Pulmonary artery endothelial cell (primary cell): ENCODE data around the gene ASNSD1. TPM values are rescaled to one million over a fixed set of nuclear protein-coding genes. Genes with fewer than 3 reads are reported as not detected.
"Not testable (repeated sequence)": the region's sequence is repeated elsewhere in the genome, so short reads cannot be mapped to it uniquely, and the experiment has no call there.

Experiments used
- DNase-seq: peaks from one replicate; pipeline ENCODE4 v3.0.0-alpha.2; 2011; ENCODE audit warnings: low read depth, low spot score
- total RNA-seq: library from RNA; depleted of rRNA; stranded (reverse); fragments of >200 nt; gene quantifications from 2 replicates; pipeline ENCODE4 v1.2.3, GENCODE V29; 2014

Gene ASNSD1
- total RNA-seq, 1 donor from 2014 or later: 70.8 TPM

- DNase-seq: no peak
These were observed 24.4 kb downstream of the ASNSD1 start for GRCh38 chr2:189685540-189686229.

GRCh38 chr2:189687796-189688195, 26.5 kb downstream of the ASNSD1 start:
- DNase-seq: not testable (repeated sequence)

- DNase-seq: no peak
These were observed 35.0 kb downstream of the ASNSD1 start for GRCh38 chr2:189696223-189696622.

DNA sequence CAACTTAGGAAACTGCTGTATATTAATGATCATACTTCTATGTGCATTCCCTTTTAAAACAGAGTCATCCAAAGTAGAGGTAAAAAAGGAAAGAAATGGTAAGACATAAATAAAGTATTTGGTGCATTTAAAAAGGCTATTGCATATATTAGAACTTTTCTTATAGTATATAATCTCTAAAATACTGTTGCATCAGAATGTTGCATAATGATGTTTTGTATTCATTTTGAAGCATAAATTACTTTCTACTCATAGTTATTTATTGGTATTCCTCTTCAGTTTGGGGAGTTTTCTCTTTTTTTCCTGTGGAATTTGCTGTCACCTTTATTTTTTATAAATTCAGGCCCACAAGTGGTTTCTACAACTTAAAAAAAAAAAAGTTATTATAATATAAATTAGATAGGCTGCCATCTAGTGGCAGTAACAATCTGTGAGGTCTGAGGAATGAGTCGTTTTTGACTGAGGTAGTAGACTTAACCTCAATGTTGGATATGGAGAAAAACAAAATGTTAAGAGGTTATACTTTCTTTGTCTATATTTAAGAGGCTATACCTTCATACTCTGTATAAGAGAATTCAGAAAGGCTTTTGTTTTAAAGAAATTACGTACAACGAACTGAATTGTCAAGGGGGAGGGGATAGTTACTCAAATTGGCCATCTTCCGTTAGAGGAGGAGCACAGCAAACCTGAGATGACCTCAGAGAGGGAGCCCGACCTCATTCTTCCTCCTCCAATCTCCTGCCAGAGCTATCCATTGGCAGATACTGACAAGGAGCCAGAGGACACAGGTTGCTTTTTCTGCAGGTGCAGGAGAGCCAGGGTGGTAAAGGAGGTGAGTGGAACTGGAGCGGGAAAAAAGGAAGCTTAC, 37.0 kb downstream of the ASNSD1 start:
- no peak for DNase-seq

GRCh38 chr2:189700681-189701080, 39.4 kb downstream of the ASNSD1 start:
- DNase-seq: no peak

DNA sequence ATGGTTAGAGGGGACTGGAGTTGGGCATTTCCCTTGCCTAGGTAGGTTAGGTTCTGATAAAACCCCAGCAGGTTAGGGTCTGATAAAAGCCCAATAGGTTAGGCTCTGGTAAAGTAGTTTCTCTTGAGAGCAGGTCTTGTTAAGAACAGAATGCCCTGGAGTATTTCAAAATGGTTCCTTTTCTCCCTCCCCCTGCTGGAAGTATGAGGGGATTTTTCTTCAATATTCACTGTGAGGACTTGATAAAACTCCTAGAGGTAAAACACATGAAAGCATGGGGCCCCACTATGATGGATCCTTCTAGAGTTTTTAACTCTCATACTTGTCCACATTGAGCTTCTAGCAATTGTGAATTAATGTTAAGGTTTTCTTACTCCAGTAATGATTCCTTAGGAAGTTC, 40.8 kb downstream of the ASNSD1 start:
- DNase-seq: no peak

- DNase-seq: no peak
These were observed 48.4 kb downstream of the ASNSD1 start for GRCh38 chr2:189709501-189710221.

DNA sequence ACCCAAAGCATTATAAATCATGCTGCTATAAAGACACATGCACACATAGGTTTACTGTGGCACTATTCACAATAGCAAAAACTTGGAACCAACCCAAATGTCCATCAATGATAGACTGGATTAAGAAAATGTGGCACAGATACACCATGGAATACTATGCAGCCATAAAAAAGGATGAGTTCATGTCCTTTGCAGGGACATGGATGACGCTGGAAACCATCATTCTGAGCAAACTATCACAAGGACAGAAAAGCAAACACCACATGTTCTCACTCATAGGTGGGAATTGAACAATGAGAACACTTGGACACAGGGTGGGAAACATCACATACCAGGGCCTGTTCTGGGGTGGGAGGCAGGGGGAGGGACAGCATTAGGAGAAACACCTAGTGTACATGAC, 56.3 kb downstream of the ASNSD1 start:
- DNase-seq: not testable (repeated sequence)

- DNase-seq: no peak
These were observed 58.3 kb downstream of the ASNSD1 start for GRCh38 chr2:189719571-189719970.

Other genes with a start within 250 kb of the ASNSD1 start
- 82.4 and 89.2 TPM in 2 replicates for gene WDR75, start 220.0 kb upstream of the ASNSD1 start, total RNA-seq
- gene SLC40A1, start 80.7 kb upstream of the ASNSD1 start, total RNA-seq: 15.6 and 109 TPM in 2 replicates
- 3.4 and 3.6 TPM in 2 replicates for gene ANKAR, start 13.2 kb downstream of the ASNSD1 start, total RNA-seq
- gene OSGEPL1, start 101.3 kb downstream of the ASNSD1 start, total RNA-seq: 6.8 and 9.2 TPM in 2 replicates
- gene ORMDL1, start 122.9 kb downstream of the ASNSD1 start, total RNA-seq: 30.7 and 39.7 TPM in 2 replicates
- 16.4 and 22.6 TPM in 2 replicates for gene PMS1, start 123.0 kb downstream of the ASNSD1 start, total RNA-seq